HG03280 (cell line): Measurements from ENCODE around the gene IQCF2.
"Not testable (repeated sequence)": the region's sequence is repeated elsewhere in the genome, so short reads cannot be mapped to it uniquely, and the experiment has no call there.

ENCODE experiments used
- ATAC-seq: cut with Tn5 transposase; IDR thresholded peaks from one replicate; pipeline ENCODE4 v1.9.1; 2021; ENCODE audit warnings: mild to moderate bottlenecking, moderate library complexity; ENCODE audit not compliant: unreplicated experiment

Gene IQCF2

DNA sequence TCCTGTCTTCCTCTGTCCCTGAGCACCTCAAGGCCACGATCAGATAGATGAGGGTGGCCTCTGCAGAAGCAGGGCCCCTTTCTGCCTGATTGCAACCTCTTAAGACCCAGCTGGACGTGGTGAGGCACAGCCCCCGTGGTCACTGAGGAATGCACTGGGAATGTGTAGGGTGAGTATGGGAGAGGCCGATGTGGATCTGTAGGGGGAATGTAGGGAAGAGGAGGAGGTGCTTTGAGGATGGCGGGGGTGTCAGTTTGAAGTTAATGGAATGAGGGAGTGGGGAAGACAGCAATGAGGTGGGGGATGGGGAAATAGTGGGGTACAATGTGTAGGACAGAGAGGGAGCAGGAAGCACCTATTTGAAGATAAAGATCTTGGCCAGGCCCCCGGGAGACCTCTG is 14.8 kb downstream of the IQCF2 start:
- no peak for ATAC-seq

GRCh38 chr3:51879937-51880336 is 18.5 kb downstream of the IQCF2 start:
- no peak for ATAC-seq

- no peak for ATAC-seq
Measured at GRCh38 chr3:51886447-51886846, 25.0 kb downstream of the IQCF2 start.

DNA sequence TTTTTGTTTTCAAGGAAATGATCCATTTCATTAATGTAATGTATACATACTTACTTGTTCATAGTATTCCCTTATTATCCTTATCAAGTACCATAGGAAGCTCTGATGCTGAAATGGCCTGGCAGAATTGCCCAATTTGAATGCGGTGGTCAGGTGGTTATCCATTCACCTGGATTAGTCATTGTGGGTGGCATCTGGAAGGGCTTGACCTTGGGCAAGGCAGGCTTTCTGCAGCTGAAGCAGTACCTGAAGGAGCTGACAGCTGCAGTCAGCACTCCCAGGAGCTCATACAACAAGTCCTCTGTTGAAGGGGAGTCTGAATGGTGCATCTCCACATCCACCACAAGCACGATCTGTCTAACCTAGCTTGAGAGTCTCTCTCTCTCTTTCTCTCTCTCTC is 26.2 kb downstream of the IQCF2 start:
- no peak for ATAC-seq

DNA sequence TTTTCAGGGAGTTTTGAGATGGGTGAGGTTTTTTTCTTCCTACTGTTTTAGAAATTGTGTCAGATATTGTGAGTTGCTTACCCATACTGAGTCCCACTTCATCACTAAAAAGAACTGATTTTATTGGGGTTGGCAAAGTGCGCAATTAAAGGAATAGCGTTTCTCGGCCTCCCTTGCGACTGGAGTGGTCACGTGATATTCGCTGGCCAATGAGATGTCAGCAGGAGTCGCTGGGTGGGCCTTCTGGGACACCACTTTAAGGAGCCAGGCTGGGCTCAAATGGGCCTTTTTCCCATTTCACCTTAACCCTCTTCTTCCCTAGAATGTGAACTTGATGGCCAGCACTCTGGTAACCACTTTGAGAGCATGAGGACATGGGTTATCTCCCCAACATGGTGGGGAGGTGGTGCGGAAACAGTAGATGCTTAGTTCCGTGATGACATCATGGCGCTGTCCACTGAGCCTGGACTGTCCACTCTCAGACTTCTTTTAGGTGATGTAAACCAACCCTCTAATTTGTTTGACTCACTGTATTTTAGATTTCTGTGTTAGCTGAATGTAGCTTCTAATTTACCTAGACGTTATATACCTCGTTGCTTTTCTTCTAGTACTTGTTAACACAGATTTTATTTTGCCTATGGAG is 27.2 kb downstream of the IQCF2 start:
- no peak for ATAC-seq

DNA sequence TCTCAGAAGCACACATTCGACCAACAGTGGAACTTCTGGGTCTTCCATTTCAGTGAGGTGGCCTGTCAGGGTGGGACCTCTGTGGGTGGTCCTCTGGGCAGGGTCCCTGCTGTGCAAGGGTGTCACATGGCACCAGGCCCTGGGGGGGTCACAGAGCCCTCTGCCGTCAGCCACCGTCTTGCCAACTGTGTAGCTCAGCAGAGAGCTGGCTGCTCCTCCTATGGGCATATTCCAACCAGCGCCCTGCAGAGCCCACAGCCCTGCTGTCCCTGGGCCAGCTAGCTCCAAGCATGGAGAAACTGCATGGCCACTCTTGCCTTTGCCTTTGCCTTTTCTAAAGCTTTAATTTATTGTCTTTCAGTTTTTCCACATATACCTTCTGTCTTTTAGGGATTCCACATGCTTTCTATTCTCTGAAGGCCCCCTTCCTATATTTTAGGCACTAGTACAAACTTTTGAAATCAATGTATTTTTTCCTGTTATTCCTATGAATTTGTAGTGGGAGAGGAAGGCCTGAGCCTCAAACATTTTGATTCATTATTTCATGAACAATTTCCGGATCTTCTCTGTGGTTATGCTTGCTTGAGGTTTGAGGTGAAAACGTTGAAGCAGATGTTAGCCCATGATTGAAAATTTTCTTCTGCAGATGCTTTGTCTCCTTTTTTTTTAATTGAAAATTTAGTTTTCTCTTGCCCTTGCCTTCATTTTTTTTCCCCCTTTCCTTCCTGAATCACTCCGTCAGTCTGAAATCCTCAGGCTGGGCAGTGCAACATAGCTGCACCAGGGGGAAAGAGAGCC is 30.0 kb downstream of the IQCF2 start:
- no peak for ATAC-seq

DNA sequence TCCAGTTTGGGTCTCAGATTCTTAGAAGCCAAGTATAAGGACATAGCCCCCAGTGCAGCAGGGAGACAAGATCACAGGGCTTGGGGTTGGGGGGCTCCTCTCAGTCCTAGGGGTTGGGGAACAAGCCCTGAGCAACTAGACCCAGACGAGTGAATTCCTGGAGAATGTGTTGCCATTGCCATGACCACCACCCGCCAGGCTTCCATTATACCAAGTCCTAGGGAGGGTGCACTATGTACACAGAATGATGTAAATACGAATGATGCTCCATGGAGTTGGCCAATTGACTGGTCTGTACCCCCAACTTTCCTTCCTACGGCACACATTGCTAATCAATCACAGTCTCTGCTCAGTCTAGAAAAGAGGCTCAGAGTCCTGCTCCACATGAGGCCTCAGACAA is 33.0 kb downstream of the IQCF2 start:
- no peak for ATAC-seq

DNA sequence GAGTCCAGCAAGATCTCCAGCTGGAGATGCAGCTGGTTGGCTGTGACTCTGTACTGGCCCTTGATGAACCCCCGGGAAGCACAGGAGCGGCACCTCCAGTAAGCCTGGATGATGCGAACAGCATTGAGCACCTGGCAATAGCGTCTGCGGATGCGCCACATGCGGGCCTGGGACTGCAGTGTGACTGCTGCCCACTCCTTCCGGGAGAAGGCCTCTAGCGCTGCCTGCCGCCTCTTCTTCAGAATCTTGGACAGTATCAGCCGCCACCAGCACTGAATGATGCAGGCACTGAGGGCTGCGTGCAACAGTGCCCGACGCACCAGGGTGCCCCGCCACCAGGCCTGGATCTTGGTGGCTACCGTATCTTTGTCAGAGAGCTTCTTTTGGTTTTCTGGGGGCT is 33.5 kb downstream of the IQCF2 start:
- no peak for ATAC-seq

GRCh38 chr3:51896607-51897305 is 35.3 kb downstream of the IQCF2 start:
- no peak for ATAC-seq

DNA sequence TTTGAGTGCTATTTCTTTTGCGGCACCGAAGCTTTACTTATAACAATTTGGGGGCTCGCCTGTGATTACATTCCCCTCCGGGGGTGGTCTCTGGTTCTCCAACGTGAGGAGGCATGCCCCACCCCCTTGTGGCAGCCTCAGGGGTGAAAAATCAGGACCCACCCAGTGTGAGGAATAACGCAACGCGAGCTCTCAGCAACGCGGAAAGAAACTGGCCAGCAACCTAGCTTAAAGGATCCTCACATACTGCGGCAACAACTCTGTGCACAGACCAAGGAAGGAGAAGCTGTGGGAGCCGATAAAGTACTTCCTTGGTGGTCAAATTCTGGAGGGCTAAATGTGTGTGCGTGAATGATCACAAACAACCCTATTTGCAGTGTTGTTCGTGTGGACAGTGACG is 36.0 kb downstream of the IQCF2 start:
- no peak for ATAC-seq

DNA sequence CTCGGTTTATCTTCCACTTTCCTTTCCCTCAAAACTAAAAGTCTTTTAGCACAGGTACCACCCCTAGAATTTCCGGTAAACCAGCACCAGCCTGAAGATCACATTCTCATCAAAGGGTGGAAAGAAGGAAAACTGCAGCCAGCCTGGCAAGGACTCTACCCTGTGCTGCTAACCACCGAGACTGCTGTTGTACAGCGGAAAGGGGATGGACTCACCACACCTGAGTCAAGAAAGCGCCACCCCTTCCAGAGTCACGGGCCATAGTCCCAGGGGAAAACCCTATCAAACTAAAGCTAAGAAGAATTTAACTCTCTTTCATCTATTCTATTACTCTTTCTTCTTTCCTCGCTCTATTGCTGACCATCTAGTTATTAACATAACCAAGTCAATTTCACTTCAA is 38.6 kb downstream of the IQCF2 start:
- ATAC-seq = not testable (repeated sequence)

DNA sequence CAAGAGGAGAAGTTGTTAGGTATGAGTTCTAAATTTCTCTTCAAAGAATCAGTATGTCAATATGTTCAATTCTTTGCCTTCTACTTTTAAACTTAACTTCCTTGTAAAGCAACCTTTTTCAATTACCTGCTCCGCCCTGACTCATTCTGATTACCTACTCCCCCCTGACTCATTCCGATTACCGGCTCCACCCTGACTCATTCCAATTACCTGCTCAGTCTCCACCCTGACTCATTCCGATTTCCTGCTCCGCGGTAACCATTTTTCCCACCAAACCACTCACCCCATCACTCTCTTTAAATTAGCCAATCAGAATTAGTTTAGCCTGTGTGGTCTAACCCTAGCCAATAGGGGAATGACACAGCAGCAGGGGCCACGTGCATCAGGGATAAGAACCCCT is 40.9 kb downstream of the IQCF2 start:
- ATAC-seq = not testable (repeated sequence)

DNA sequence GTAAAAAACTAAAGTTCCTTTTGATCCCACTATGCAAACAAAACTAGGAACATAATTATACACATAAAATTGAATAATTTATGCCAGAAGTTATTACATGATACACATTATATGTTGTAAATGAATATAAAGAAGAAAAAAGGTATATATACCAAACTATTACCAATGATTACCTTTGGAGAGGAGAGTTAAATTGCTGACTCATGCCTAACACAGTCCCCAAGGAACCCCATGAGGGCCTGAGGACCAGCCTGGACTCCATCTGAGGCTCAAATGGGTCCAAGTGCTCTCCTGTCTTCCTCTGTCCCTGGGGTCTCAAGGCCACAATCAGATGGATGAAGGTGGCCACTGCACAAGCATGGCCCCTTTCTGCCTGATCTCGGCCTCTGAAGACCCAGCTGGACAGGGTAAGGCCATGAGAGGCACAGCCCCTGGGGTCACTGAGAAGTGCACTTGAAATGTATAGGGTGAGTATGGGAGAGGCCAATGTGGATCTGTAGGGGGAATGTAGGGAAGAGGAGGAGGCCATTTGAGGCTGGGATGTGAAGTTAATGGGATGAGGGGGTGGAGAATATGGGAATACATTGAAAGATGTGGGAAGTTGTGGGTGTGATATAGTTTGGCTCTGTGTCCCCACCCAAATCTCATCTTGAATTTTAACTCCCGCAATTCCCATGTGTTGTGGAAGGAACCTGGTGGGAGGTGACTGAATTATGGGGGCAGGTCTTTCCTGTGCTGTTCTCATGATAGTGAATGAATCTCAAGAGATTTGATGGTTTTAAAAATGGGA is 42.8 kb downstream of the IQCF2 start:
- ATAC-seq = no peak

DNA sequence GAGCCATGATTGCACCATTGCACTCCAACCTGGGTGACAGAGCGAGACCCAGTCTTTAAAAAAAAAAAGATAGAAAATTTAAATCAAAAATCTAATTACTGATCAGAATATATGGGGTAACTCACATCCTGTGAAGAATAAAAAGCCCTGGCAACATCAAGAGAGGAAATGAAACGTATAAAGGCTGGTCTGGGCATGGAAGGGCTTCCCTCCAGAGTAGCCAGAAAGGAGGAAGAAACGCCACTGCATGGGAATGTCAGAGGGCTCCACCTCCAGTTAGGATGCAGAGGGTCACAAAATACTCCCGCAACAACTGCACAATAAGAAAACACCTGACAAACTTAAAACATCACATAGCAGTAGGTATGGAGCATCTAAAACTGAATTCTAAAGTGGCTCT is 46.6 kb downstream of the IQCF2 start:
- no peak for ATAC-seq
